K562 (cell line): ENCODE measurements around the gene MEF2B. TPM values are rescaled to one million over a fixed set of nuclear protein-coding genes. Genes with fewer than 3 reads are reported as not detected.

Experiments
- ATAC-seq: fragments of 200-7000 bp; cut with Tn5 transposase; 3 replicates; pipeline ENCODE4 v1.9.1; 2020; ENCODE audit warnings: moderate library complexity
- BruUV-seq: library from RNA; stranded (reverse); fragments of 400-500 nt; replicated peaks from 2 replicates; lab custom pipeline; 2021; lab: Mats Ljungman, UMichigan
- CTCF ChIA-PET: fragments of 300-600 bp; formaldehyde crosslinking; extraction: SDS; loops from one replicate; lab custom pipeline; 2021; ENCODE audit warnings: low intra/inter-chr PET ratio; lab: Yijun Ruan, JAX
- POLR2A ChIA-PET: fragments of 300-600, 350-650 bp; sonication (Branson Sonifier 250); formaldehyde crosslinking; extraction: SDS; loops from one replicate; lab custom pipeline; 2021; ENCODE audit warnings: antibody characterized with exemption, inconsistent platforms; lab: Yijun Ruan, JAX
- DNase-seq, 4 experiments: peaks; one replicate each; pipeline versions ENCODE4 v3.0.0 to v3.0.0-alpha.2; 2011 to 2018; ENCODE audit warnings: low spot score in 3 of 4, mixed read lengths in 3 of 4; ENCODE audit errors: extremely low read depth in 1 of 4
- FAIRE-seq: peaks from 2 replicates; lab custom pipeline; 2011; peaks lifted over from hg19 to GRCh38; lab: Jason Lieb, UNC
- H2AFZ ChIP-seq: 2 replicates; pipeline ENCODE4 v1.6.0; 2011; ENCODE audit warnings: low read depth, low read length, control low read depth, inconsistent platforms
- H3K27ac ChIP-seq: fragments of 200-600 bp; 3 replicates; pipeline ENCODE4 v1.8.0; 2011; ENCODE audit warnings: low read depth, mild to moderate bottlenecking, control low read depth, inconsistent platforms, low read length, moderate library complexity, mixed read lengths; ENCODE audit errors: extremely low read depth
- H3K27me3 ChIP-seq, 2 experiments: fragments of 300-600 bp in 1 of 2; 2 replicates in 1 of 2; 3 replicates in 1 of 2; pipeline versions ENCODE4 v1.6.0 to v1.8.0; 2011; ENCODE audit warnings: inconsistent platforms in 2 of 2, low read length in 2 of 2, mild to moderate bottlenecking in 1 of 2, mixed read lengths in 1 of 2, moderate library complexity in 1 of 2; ENCODE audit not compliant: control insufficient read depth in 2 of 2, insufficient read depth in 2 of 2
- H3K36me3 ChIP-seq: fragments of 300-600 bp; 3 replicates; pipeline ENCODE4 v1.8.0; 2011; ENCODE audit warnings: mild to moderate bottlenecking, low read length, inconsistent platforms; ENCODE audit not compliant: control insufficient read depth, insufficient read depth
- H3K4me1 ChIP-seq, 2 experiments: fragments of 200-600 bp in 1 of 2; replicated peaks in 1 of 2; 2 replicates in 1 of 2; 3 replicates in 1 of 2; pipeline versions ENCODE4 v1.5.1 to v1.8.0; 2011; ENCODE audit warnings: inconsistent platforms in 2 of 2, low read length in 2 of 2, mild to moderate bottlenecking in 1 of 2, mixed read lengths in 1 of 2, moderate library complexity in 1 of 2; ENCODE audit not compliant: control insufficient read depth in 2 of 2, insufficient read depth in 2 of 2
- H3K4me2 ChIP-seq: 2 replicates; pipeline ENCODE4 v1.6.1; 2011; ENCODE audit warnings: low read length, control low read depth, inconsistent platforms, mixed read lengths; ENCODE audit not compliant: insufficient read depth
- H3K4me3 ChIP-seq: fragments of 200-600 bp; sonication (generic), shearing (Covaris generic); 2 replicates; pipeline ENCODE4 v1.5.1; 2016; ENCODE audit warnings: control low read depth, inconsistent platforms
- H3K79me2 ChIP-seq: fragments of 200-600 bp; 3 replicates; pipeline ENCODE4 v1.8.0; 2011; ENCODE audit warnings: low read length, inconsistent platforms; ENCODE audit not compliant: control insufficient read depth, insufficient read depth
- H3K9ac ChIP-seq, 2 experiments: 2 replicates each; pipeline versions ENCODE4 v1.6.0 to v1.6.1; 2011; ENCODE audit warnings: low read depth in 2 of 2, low read length in 2 of 2, control low read depth in 1 of 2, inconsistent platforms in 1 of 2, mild to moderate bottlenecking in 1 of 2, mixed read lengths in 1 of 2; ENCODE audit not compliant: insufficient read depth in 1 of 2
- H3K9me1 ChIP-seq: one replicate; pipeline ENCODE4 v1.6.0; 2011; ENCODE audit warnings: inconsistent platforms, mild to moderate bottlenecking, low read length, moderate library complexity; ENCODE audit not compliant: control insufficient read depth, insufficient read depth
- H3K9me3 ChIP-seq: replicated peaks from 2 replicates; pipeline ENCODE4 v1.5.1; 2011; ENCODE audit warnings: low read depth, low read length, inconsistent platforms; ENCODE audit not compliant: control insufficient read depth, insufficient read depth
- H4K20me1 ChIP-seq: replicated peaks from 2 replicates; pipeline ENCODE4 v1.6.1; 2011; ENCODE audit warnings: low read length, inconsistent platforms, mixed read lengths; ENCODE audit not compliant: control insufficient read depth, insufficient read depth
- CHD2 ChIP-seq: IDR thresholded peaks from 2 replicates; pipeline ENCODE4 v1.6.1; 2011; ENCODE audit warnings: low read depth, low read length
- EP300 ChIP-seq: IDR thresholded peaks from 2 replicates; pipeline ENCODE4 v1.6.1; 2012; ENCODE audit warnings: low read length, improper control_type of control experiment
- FOS ChIP-seq: IDR thresholded peaks from 3 replicates; pipeline ENCODE4 v1.6.1; 2011; ENCODE audit not compliant: insufficient read length; ENCODE audit errors: extremely low read depth
- NR2C1 ChIP-seq, 2 experiments: fragments of 450-650 bp; IDR thresholded peaks; 2 replicates each; pipeline ENCODE4 v1.6.1; 2017; ENCODE audit warnings: mild to moderate bottlenecking in 2 of 2, antibody characterized with exemption in 1 of 2, inconsistent platforms in 1 of 2, missing compliant biosample characterization in 1 of 2, missing genetic modification characterization in 1 of 2
- POLR2G ChIP-seq: fragments of 200-400 bp; formaldehyde crosslinking; IDR thresholded peaks from 2 replicates; pipeline ENCODE4 v1.6.1; 2017; ENCODE audit warnings: low read depth, mild to moderate bottlenecking, antibody characterized with exemption, low read length, moderate library complexity
- XRCC4 ChIP-seq: IDR thresholded peaks from one replicate; pipeline ENCODE4 v1.6.1; 2011; ENCODE audit not compliant: insufficient read depth, insufficient read length; ENCODE audit errors: extremely low read depth
- ZNF175 ChIP-seq: fragments of 200-800 bp; sonication (Bioruptor generic); IDR thresholded peaks from 2 replicates; pipeline ENCODE4 v1.6.1; 2016; ENCODE audit warnings: low read depth, mild to moderate bottlenecking, missing genetic modification characterization, missing compliant biosample characterization
- WGBS: fragments of 100-300 bp; shearing (Covaris generic); methylation state at CpG from one replicate; pipeline ENCODE4 v1.1.6; 2016; ENCODE audit warnings: low coverage, mixed read lengths; ENCODE audit not compliant: insufficient coverage; ENCODE audit errors: missing lambda C conversion rate; 5-methylcytosine and 5-hydroxymethylcytosine counted together
- in situ Hi-C: fragments of 300-500 bp; cut with MboI; formaldehyde crosslinking; loops from 4 replicates; pipeline ENCODE4 v1.15.0; 2018; ENCODE audit warnings: inconsistent platforms, mixed read lengths
- intact Hi-C: fragments of 100-400 bp; cut with micrococcal nuclease; formaldehyde crosslinking; loops from 2 replicates; pipeline ENCODE4 v1.14.2; 2022
- polyA plus RNA-seq, 8 experiments: library from polyadenylated mRNA; depleted of rRNA in 4 of 8; stranded (reverse) in 5 of 8; unstranded in 3 of 8; fragments of >200 nt; fragmentation: Nextera tagmentation in 2 of 8; fragmentation: Illumina TruSeq in 1 of 8; extraction: Ambion mirVana in 2 of 8; extraction: Trizol in 1 of 8; gene quantifications; 2 replicates each; pipeline versions ENCODE4 v1.2.1 to v1.2.3, GENCODE V29; 2011 to 2014; ENCODE audit warnings: inconsistent platforms in 1 of 8, missing spikeins in 1 of 8
- total RNA-seq, 7 experiments: library from RNA; depleted of rRNA in 6 of 7; stranded (reverse); fragments of >200 nt in 6 of 7; fragmentation: Illumina TruSeq in 2 of 7; extraction: Trizol in 2 of 7; gene quantifications; 2 replicates each; pipeline versions ENCODE4 v1.2.1 to v1.2.3, GENCODE V29; 2011 to 2021; ENCODE audit warnings: low replicate concordance in 1 of 7
- TF ChIP-seq, protein P1 (sequence below): sonication (generic); formaldehyde crosslinking; IDR thresholded peaks from 2 replicates; pipeline ENCODE4 v1.5.0; 2020; ENCODE audit warnings: missing genetic modification reagents
- TF ChIP-seq, protein P2 (sequence below): sonication (generic); formaldehyde crosslinking; IDR thresholded peaks from 2 replicates; pipeline ENCODE4 v1.9.0; 2022; ENCODE audit warnings: mild to moderate bottlenecking, missing genetic modification reagents

MEF2B gene
- total and polyA plus RNA-seq, 9 of the 15 experiments (the other 6 are each of a cell fraction or from before 2014, with no cell fraction given) = 0.14 to 1.9 (median 0.71) TPM; not detected in 3

- Histone ChIP-seq H4K20me1 (no peaks in the 10 kb centered on the region), H3K79me2 (no peaks in the 10 kb centered on the region), H3K4me2 (no peak overlapping the region), H3K27me3 (no peaks in the 10 kb centered on the region), H3K36me3 (peaks cover 46% of the 10 kb centered on the region; the same call in 2 of the 3 replicates), H3K9me1 (no peaks in the 10 kb centered on the region), H3K4me3 (no peak overlapping the region), H3K9me3 (no peaks in the 10 kb centered on the region), H3K4me1 (peaks cover 14 to 46% of the 10 kb centered on the region in 2 experiments), H3K27ac (no peak overlapping the region; the same call in 2 of the 3 replicates), H3K9ac (peak overlapping the region in 1 of 2 experiments; percentile 55; a peak in 2 of 4 replicates), H2AFZ (no peak overlapping the region)
- DNase-seq (peak in 1 of 4 experiments; percentile 3), FAIRE-seq (no peak), ATAC-seq (no peak)
- intact Hi-C loops = no loop called here
- in situ Hi-C loops = no loop called here
- 87% methylated on average over 8 of the region's 8 CpGs for WGBS
- no TSS peak for BruUV-seq
- ChIA-PET CTCF (no interaction called here), POLR2A (interaction anchor here (0.6 kb wide), 2 partner anchors 25 to 101 kb away, joined by 3 read pairs; no protein-coding TSS in a partner anchor)
- TF ChIP-seq XRCC4 (no peak), NR2C1 (IDR thresholded peaks at IDR 0.05) (peak; percentile 69), NR2C1 (tag; IDR thresholded peaks at IDR 0.05) (peak; percentile 61; the same call in 1 of the 2 replicates), FOS (no peak), EP300 (no peak), CHD2 (no peak), ZNF175 (CRISPR knock-in tag) (no peak), POLR2G (0 out of 2 replicates have a peak, but pooled peaks have one; percentile 24)
- TF ChIP-seq, protein P1, sequence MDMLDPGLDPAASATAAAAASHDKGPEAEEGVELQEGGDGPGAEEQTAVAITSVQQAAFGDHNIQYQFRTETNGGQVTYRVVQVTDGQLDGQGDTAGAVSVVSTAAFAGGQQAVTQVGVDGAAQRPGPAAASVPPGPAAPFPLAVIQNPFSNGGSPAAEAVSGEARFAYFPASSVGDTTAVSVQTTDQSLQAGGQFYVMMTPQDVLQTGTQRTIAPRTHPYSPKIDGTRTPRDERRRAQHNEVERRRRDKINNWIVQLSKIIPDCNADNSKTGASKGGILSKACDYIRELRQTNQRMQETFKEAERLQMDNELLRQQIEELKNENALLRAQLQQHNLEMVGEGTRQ (CRISPR knock-in tag) = peak; percentile 32; the same call in 1 of the 2 replicates
- TF ChIP-seq, protein P2, sequence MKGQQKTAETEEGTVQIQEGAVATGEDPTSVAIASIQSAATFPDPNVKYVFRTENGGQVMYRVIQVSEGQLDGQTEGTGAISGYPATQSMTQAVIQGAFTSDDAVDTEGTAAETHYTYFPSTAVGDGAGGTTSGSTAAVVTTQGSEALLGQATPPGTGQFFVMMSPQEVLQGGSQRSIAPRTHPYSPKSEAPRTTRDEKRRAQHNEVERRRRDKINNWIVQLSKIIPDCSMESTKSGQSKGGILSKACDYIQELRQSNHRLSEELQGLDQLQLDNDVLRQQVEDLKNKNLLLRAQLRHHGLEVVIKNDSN (CRISPR knock-in tag) = 0 out of 2 replicates have a peak, but pooled peaks have one; percentile 47
- TF ChIP-seq, all 486 proteins: peak for 4
Measured at GRCh38 chr19:19101540-19101939, 68.5 kb downstream of the MEF2B start.
